Posterior vena cava (tissue), 2 donors: ENCODE results near the gene GDF15. TPM values are rescaled to one million over a fixed set of nuclear protein-coding genes. Genes with fewer than 3 reads are reported as not detected.
"Not testable (repeated sequence)": the region's sequence is repeated elsewhere in the genome, so short reads cannot be mapped to it uniquely, and the experiment has no call there.

Source experiments
- DNase-seq: peaks from one replicate; pipeline ENCODE4 v3.0.0-alpha.2; 2020; ENCODE audit warnings: low spot score
- intact Hi-C, 2 donors: fragments of 100-400 bp; cut with DNase I; formaldehyde crosslinking; loops; one replicate each; pipeline versions ENCODE4 v1.14.1 to v1.14.2; 2022 to 2023
- total RNA-seq, 2 donors: library from RNA; stranded (reverse); fragmentation: NEBNext Ultra II Directional; extraction: Animal tissue kit (Norgen Biotek cat#: 25700); gene quantifications; one replicate each; pipeline ENCODE4 v1.2.1, GENCODE V29; 2021
- donor health status: DM: yes; HTN: yes; CAD: no.
- donor health status: DM: yes; HTN: yes; CAD: no.

Gene GDF15
- total RNA-seq, 2 donors from 2014 or later = 3.1 to 4.5 TPM

- DNase-seq = peak; percentile 95
- intact Hi-C loops = loop anchor here in 1 of 2 donors (10.0 kb wide), 1 partner anchor 664 kb away; no protein-coding TSS in a partner anchor
Observed at GRCh38 chr19:18388100-18388959, 2.4 kb downstream of the GDF15 start.

- intact Hi-C loops = loop anchor here in 1 of 2 donors (10.0 kb wide), 1 partner anchor 664 kb away; no protein-coding TSS in a partner anchor
- no peak for DNase-seq
Observed at GRCh38 chr19:18388960-18389725, 3.2 kb downstream of the GDF15 start.

GRCh38 chr19:18389726-18390064, 3.7 kb downstream of the GDF15 start:
- intact Hi-C loops = loop anchor here in 1 of 2 donors (10.0 kb wide), 1 partner anchor 665 kb away; no protein-coding TSS in a partner anchor
- DNase-seq = no peak

- no peak for DNase-seq
- intact Hi-C loops = no loop called here
Observed at GRCh38 chr19:18390065-18390907, 4.3 kb downstream of the GDF15 start.

GRCh38 chr19:18391509-18392075, 5.6 kb downstream of the GDF15 start:
- intact Hi-C loops = no loop called here
- DNase-seq = no peak

- intact Hi-C loops = no loop called here
- DNase-seq = peak; percentile 87
Observed at GRCh38 chr19:18392417-18392816, 6.5 kb downstream of the GDF15 start.

- intact Hi-C loops = no loop called here
- DNase-seq = no peak
Observed at GRCh38 chr19:18392926-18393325, 7.0 kb downstream of the GDF15 start.

- intact Hi-C loops = no loop called here
- DNase-seq = no peak
Observed at GRCh38 chr19:18393836-18394235, 7.9 kb downstream of the GDF15 start.

- intact Hi-C loops = no loop called here
- DNase-seq = no peak
Observed at GRCh38 chr19:18396471-18397241, 10.7 kb downstream of the GDF15 start.

- DNase-seq = peak; percentile 88
- intact Hi-C loops = no loop called here
Observed at GRCh38 chr19:18397242-18398202, 11.6 kb downstream of the GDF15 start, which contains the start of gene LRRC25. Gene LRRC25 (minus strand): TSS chr19:18397622. CDS start chr19:18396963, 659 bp downstream.

GRCh38 chr19:18399008-18399407, 13.1 kb downstream of the GDF15 start:
- DNase-seq = no peak
- intact Hi-C loops = no loop called here

GRCh38 chr19:18401580-18402112, 15.7 kb downstream of the GDF15 start:
- DNase-seq = peak; percentile 92
- intact Hi-C loops = loop anchor here in 1 of 2 donors (10.0 kb wide), 1 partner anchor 47 kb away; no protein-coding TSS in a partner anchor

- not testable (repeated sequence) for DNase-seq
- intact Hi-C loops = loop anchor here in 1 of 2 donors (10.0 kb wide), 1 partner anchor 48 kb away; no protein-coding TSS in a partner anchor
Observed at GRCh38 chr19:18402455-18403248, 16.7 kb downstream of the GDF15 start.

- not testable (repeated sequence) for DNase-seq
- intact Hi-C loops = loop anchor here in 1 of 2 donors (10.0 kb wide), 1 partner anchor 51 kb away; no protein-coding TSS in a partner anchor
Observed at GRCh38 chr19:18405754-18406153, 19.8 kb downstream of the GDF15 start.

- no peak for DNase-seq
- intact Hi-C loops = loop anchor here in 1 of 2 donors (10.0 kb wide), 1 partner anchor 52 kb away; no protein-coding TSS in a partner anchor
Observed at GRCh38 chr19:18406749-18407148, 20.8 kb downstream of the GDF15 start.

GRCh38 chr19:18408053-18408476, 22.1 kb downstream of the GDF15 start:
- DNase-seq = peak; percentile 80
- intact Hi-C loops = loop anchor here in 1 of 2 donors (10.0 kb wide), 1 partner anchor 53 kb away; no protein-coding TSS in a partner anchor
